ENCODE data around the gene CDK5. TPM values are rescaled to one million over a fixed set of nuclear protein-coding genes. Genes with fewer than 3 reads are reported as not detected.

CDK5 gene
- total and polyA plus RNA-seq, 2 of the 13 experiments (the other 11 are each of a cell fraction or from before 2014, with no cell fraction given), result 16.4 to 21.3 TPM

DNA sequence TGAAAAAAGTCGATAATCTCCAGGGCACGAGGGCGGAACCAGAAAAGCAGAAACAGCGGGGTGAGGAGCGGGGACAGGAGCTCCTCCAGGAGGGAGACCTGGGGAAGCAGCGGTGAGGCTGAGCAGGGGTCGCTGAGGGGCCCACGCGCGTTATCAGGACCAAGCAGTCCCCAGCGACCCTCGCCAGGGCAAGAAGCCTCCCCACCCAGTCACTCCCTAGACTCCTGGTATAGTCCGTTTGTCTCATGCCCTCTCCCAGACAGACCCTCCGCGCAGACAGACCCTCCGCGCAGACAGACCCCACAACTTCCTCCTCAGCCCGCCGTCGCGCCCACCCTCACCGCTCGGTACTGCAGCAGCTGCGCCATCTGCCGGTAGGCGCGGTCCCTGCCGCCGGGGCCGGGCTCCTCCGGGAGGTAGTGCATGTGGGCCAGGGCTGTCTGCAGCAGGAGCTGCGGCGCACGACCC is 39.7 kb downstream of the CDK5 start (continued):
- TF ChIP-seq SNAPC5 (CRISPR knock-in tag; IDR thresholded peaks at IDR 0.05; ENCODE audit: borderline replicate concordance), result no peak
- TF ChIP-seq U2AF1 (optimal IDR thresholded peaks at IDR 0.05; ENCODE audit: low read depth, low read length), result no peak
- TF ChIP-seq, protein P1, sequence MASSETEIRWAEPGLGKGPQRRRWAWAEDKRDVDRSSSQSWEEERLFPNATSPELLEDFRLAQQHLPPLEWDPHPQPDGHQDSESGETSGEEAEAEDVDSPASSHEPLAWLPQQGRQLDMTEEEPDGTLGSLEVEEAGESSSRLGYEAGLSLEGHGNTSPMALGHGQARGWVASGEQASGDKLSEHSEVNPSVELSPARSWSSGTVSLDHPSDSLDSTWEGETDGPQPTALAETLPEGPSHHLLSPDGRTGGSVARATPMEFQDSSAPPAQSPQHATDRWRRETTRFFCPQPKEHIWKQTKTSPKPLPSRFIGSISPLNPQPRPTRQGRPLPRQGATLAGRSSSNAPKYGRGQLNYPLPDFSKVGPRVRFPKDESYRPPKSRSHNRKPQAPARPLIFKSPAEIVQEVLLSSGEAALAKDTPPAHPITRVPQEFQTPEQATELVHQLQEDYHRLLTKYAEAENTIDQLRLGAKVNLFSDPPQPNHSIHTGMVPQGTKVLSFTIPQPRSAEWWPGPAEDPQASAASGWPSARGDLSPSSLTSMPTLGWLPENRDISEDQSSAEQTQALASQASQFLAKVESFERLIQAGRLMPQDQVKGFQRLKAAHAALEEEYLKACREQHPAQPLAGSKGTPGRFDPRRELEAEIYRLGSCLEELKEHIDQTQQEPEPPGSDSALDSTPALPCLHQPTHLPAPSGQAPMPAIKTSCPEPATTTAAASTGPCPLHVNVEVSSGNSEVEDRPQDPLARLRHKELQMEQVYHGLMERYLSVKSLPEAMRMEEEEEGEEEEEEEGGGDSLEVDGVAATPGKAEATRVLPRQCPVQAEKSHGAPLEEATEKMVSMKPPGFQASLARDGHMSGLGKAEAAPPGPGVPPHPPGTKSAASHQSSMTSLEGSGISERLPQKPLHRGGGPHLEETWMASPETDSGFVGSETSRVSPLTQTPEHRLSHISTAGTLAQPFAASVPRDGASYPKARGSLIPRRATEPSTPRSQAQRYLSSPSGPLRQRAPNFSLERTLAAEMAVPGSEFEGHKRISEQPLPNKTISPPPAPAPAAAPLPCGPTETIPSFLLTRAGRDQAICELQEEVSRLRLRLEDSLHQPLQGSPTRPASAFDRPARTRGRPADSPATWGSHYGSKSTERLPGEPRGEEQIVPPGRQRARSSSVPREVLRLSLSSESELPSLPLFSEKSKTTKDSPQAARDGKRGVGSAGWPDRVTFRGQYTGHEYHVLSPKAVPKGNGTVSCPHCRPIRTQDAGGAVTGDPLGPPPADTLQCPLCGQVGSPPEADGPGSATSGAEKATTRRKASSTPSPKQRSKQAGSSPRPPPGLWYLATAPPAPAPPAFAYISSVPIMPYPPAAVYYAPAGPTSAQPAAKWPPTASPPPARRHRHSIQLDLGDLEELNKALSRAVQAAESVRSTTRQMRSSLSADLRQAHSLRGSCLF (CRISPR knock-in tag; IDR thresholded peaks at IDR 0.05; ENCODE audit: borderline replicate concordance), result no peak
- TF ChIP-seq JUN (CRISPR knock-in tag; IDR thresholded peaks at IDR 0.05), result no peak
- TF ChIP-seq CAMTA2 (CRISPR knock-in tag; IDR thresholded peaks at IDR 0.05; ENCODE audit: borderline replicate concordance), result no peak
- TF ChIP-seq THYN1 (CRISPR knock-in tag; IDR thresholded peaks at IDR 0.05; ENCODE audit: borderline replicate concordance, low read depth), result no peak
- no peak for TF ChIP-seq ZNF263 (CRISPR knock-in tag; IDR thresholded peaks at IDR 0.05)
- TF ChIP-seq ZIK1 (CRISPR knock-in tag; IDR thresholded peaks at IDR 0.05; ENCODE audit: borderline replicate concordance, low read depth), result no peak
- TF ChIP-seq, protein P2, sequence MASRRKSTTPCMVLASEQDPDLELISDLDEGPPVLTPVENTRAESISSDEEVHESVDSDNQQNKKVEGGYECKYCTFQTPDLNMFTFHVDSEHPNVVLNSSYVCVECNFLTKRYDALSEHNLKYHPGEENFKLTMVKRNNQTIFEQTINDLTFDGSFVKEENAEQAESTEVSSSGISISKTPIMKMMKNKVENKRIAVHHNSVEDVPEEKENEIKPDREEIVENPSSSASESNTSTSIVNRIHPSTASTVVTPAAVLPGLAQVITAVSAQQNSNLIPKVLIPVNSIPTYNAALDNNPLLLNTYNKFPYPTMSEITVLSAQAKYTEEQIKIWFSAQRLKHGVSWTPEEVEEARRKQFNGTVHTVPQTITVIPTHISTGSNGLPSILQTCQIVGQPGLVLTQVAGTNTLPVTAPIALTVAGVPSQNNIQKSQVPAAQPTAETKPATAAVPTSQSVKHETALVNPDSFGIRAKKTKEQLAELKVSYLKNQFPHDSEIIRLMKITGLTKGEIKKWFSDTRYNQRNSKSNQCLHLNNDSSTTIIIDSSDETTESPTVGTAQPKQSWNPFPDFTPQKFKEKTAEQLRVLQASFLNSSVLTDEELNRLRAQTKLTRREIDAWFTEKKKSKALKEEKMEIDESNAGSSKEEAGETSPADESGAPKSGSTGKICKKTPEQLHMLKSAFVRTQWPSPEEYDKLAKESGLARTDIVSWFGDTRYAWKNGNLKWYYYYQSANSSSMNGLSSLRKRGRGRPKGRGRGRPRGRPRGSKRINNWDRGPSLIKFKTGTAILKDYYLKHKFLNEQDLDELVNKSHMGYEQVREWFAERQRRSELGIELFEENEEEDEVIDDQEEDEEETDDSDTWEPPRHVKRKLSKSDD (CRISPR knock-in tag; IDR thresholded peaks at IDR 0.05; ENCODE audit: low read depth), result no peak
- TF ChIP-seq ONECUT2 (CRISPR knock-in tag; IDR thresholded peaks at IDR 0.05), result no peak
- TF ChIP-seq SPEN (CRISPR knock-in tag; IDR thresholded peaks at IDR 0.05; ENCODE audit: low read depth), result 0 out of 2 replicates have a peak, but pooled peaks have one; percentile 27
- TF ChIP-seq, protein P3, sequence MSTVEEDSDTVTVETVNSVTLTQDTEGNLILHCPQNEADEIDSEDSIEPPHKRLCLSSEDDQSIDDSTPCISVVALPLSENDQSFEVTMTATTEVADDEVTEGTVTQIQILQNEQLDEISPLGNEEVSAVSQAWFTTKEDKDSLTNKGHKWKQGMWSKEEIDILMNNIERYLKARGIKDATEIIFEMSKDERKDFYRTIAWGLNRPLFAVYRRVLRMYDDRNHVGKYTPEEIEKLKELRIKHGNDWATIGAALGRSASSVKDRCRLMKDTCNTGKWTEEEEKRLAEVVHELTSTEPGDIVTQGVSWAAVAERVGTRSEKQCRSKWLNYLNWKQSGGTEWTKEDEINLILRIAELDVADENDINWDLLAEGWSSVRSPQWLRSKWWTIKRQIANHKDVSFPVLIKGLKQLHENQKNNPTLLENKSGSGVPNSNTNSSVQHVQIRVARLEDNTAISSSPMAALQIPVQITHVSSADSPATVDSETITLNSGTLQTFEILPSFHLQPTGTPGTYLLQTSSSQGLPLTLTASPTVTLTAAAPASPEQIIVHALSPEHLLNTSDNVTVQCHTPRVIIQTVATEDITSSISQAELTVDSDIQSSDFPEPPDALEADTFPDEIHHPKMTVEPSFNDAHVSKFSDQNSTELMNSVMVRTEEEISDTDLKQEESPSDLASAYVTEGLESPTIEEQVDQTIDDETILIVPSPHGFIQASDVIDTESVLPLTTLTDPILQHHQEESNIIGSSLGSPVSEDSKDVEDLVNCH (CRISPR knock-in tag; IDR thresholded peaks at IDR 0.05), result no peak
- TF ChIP-seq YEATS4 (CRISPR knock-in tag; IDR thresholded peaks at IDR 0.05; ENCODE audit: borderline replicate concordance), result no peak
- no peak for TF ChIP-seq ZNF230 (CRISPR knock-in tag; IDR thresholded peaks at IDR 0.05)
- TF ChIP-seq SALL2 (CRISPR knock-in tag; IDR thresholded peaks at IDR 0.05), result no peak

Data from HepG2 (cell line).